NCI-H748 treated with DMSO at 0.1 percent for 48 hours (cell line): ENCODE data around the gene ESYT3.
"Not testable (repeated sequence)": the region's sequence is repeated elsewhere in the genome, so short reads cannot be mapped to it uniquely, and the experiment has no call there.

ENCODE experiments used
- DNase-seq: peaks from one replicate; lab custom pipeline; 2025; lab: John Stamatoyannopoulos, UW

ESYT3 gene

DNA sequence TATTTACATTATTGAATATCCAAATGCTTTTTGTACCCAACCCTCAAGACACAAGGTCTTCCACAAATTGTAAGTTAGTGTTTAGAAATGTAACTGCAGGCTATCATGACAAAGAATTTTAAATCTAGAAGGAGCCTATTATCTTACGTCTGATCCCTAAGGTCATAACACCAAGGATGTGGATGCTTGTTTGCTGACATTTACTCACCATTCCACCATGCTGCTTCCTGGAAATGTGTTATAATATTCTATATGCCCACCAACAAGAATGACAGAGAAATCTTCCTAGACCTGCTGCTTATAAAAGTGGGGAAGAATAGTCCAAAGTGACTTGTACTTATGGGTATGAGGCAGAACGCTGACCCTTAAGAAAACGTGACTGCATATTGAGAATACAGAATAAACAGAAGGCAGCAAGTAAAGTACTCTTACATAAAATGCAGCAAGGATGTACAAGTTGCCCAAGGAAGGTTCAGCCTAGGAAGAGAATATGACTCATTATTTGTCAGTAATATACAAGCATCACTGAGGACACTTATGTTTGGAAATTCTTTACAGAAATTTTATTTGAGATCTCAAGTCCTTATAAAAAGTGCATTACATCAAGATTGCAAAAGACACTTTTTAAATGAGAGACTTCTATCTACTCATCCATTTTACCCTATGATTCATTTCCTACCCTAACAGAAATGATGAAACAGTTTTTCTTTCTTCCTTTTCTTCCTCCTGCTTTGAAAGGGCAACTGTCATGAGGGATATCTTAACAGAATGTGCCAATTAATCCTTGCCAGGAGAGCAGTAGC, 59.6 kb downstream of the ESYT3 start:
- DNase-seq: no peak

- no peak for DNase-seq
Measured at GRCh38 chr3:138494607-138494929, 60.2 kb downstream of the ESYT3 start.

DNA sequence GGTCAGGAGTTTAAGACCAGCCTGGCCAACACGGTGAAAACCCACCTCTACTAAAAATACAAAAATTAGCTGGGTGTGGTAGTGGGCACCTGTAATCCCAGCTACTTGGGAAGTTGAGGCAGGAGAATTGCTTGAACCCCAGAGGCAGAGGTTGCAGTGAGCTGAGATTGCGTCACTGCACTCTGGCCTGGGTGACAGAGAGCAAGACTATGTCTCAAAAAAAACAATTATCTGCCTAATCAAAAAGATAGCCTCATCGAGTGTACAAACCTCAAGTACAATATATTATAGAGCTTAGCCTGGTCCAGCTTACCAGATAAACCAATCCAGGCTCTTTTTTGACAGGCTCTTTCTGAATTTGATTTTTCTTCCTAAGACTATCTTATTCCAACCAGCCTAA, 61.2 kb downstream of the ESYT3 start:
- DNase-seq: not testable (repeated sequence)

GRCh38 chr3:138496436-138496835, 62.0 kb downstream of the ESYT3 start:
- no peak for DNase-seq

- no peak for DNase-seq
Measured at GRCh38 chr3:138497021-138497420, 62.6 kb downstream of the ESYT3 start.

- DNase-seq: no peak
Measured at GRCh38 chr3:138497851-138498250, 63.4 kb downstream of the ESYT3 start.

GRCh38 chr3:138498991-138499390, 64.6 kb downstream of the ESYT3 start:
- DNase-seq: no peak

DNA sequence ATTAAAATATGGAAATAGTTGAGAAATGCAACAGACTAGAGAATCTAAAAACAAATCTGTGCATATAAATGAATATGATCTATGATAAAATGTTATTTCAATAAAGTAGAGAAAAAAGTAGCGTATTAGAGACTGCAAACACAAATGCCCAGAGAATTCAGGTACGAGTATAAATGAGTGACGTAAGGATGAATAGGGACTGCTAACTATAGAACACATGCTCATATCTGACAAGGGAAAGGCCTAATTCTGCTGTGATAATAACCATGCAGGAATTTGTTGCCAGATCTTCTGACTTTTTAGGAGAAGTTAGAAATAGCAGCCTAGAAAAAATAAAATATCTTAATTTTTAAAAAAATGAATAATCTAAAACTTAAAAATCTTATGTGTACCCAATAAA, 73.1 kb downstream of the ESYT3 start:
- DNase-seq: no peak

DNA sequence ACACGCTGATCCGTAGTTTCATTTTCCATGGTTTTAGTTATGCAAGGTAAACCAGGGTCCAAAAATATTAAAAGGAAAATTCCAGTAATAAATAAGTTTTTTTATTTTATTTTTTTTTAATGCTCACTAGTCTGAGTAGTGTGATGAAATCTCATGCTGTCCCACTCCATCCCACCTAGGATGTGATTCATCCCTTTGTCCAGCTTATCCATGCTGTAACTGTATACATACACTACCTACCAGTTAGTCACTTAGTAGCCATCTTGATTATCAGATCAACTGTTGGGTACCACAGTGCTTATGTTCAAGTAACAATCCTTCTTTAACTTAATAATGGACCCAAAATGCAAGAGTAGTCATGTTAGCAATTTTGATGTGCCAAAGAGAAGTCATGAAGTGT, 75.2 kb downstream of the ESYT3 start:
- no peak for DNase-seq

- no peak for DNase-seq
Measured at GRCh38 chr3:138511945-138512344, 77.5 kb downstream of the ESYT3 start.

DNA sequence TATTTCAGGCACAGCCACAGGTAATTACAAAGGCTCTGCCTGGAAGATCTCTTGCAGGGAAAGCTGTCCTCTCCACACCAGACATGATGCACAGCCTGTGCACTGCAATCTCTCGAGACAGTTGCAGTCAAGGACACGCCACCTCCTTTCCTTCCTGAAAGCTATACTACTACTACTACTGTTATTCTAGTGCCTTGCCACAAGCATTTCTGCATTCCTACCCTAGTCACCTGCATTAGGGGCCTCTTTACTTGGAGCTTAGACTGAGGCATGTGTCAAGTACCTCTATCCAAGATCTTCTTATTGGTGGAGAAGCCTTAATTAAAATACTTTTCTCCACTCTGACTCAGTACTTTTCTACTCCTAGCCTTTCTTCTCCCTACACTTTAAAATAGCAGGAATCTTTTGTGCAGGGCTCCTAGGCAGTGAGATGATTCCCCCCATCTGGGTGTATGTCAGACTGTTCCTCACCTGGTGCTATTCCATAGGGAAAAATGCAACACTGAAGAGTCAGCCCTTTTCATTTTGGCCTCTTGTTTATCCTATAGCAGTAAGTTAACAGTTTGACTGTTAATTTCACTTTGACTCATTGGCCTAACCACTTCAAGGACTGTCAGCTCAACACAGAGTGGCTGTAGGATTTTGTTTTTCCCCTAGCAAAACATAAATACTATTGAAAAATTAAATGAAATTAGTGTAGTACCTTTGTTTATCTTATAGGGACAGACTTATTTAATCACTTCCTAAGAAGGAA, 78.9 kb downstream of the ESYT3 start:
- DNase-seq: no peak

- not testable (repeated sequence) for DNase-seq
Measured at GRCh38 chr3:138521445-138521844, 87.0 kb downstream of the ESYT3 start.
